Measurements from ENCODE around the gene ABCB1.

- no peak for TF ChIP-seq CTCF (IDR thresholded peaks at IDR 0.05)
- TF ChIP-seq POLR2A (IDR thresholded peaks at IDR 0.05), result peak; percentile 57
Measured at GRCh38 chr7:87599336-87599735, 1.3 kb downstream of the ABCB1 start.
